ENCODE results near the gene NMNAT3.

The NMNAT3 gene

DNA sequence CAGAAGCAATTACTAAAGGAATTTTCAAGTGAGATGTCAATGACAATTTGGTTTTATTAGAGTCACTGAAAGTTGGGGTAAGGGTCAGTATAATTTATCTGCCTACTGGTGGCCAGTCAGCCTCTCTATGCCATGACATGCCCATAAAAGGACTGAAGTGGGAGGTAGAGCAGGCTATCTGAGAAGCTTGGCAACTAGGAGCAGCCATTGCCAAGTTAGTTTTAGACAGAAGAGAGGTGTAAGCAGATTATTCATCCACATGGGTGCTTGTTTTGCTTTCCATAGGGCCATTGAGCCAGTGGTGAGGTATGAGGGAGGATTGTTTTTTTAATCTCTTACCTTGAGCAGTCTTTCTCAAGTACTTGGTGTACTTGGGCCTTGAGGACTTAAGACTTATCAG is 130.1 kb downstream of the NMNAT3 start:
- H4K20me1 ChIP-seq (ENCODE audit: insufficient read depth, low read length), result no peaks in the 10 kb centered on the region
- H3K36me3 ChIP-seq (ENCODE audit: insufficient read depth, low read length), result no peaks in the 10 kb centered on the region
- no peak overlapping the region for H3K27ac ChIP-seq (ENCODE audit: low read length)
- no peak overlapping the region for H3K9ac ChIP-seq (ENCODE audit: low read depth, low read length)
- no peaks in the 10 kb centered on the region for H3K79me2 ChIP-seq (ENCODE audit: insufficient read depth, low read length)
- H3K4me1 ChIP-seq (ENCODE audit: insufficient read depth, low read length), result no peaks in the 10 kb centered on the region
- H3K4me3 ChIP-seq (ENCODE audit: low read depth in 1 of 2, low read length in 2 of 2), result no peak overlapping the region
- TF ChIP-seq EZH2 (IDR thresholded peaks at IDR 0.05; ENCODE audit: borderline replicate concordance, low read depth, low read length, severe bottlenecking), result no peak
- TF ChIP-seq, protein P1, sequence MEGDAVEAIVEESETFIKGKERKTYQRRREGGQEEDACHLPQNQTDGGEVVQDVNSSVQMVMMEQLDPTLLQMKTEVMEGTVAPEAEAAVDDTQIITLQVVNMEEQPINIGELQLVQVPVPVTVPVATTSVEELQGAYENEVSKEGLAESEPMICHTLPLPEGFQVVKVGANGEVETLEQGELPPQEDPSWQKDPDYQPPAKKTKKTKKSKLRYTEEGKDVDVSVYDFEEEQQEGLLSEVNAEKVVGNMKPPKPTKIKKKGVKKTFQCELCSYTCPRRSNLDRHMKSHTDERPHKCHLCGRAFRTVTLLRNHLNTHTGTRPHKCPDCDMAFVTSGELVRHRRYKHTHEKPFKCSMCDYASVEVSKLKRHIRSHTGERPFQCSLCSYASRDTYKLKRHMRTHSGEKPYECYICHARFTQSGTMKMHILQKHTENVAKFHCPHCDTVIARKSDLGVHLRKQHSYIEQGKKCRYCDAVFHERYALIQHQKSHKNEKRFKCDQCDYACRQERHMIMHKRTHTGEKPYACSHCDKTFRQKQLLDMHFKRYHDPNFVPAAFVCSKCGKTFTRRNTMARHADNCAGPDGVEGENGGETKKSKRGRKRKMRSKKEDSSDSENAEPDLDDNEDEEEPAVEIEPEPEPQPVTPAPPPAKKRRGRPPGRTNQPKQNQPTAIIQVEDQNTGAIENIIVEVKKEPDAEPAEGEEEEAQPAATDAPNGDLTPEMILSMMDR (IDR thresholded peaks at IDR 0.05; ENCODE audit: borderline replicate concordance, extremely low read depth, low read length, poor library complexity, severe bottlenecking), result no peak
- no peak for DNase-seq
- no peak overlapping the region for H3K4me2 ChIP-seq (ENCODE audit: insufficient read depth, low read length)
- no peak overlapping the region for H2AFZ ChIP-seq (ENCODE audit: low read depth, low read length)
- ATAC-seq (ENCODE audit: insufficient read depth, low read depth), result no peak
- H3K9me3 ChIP-seq (ENCODE audit: insufficient read depth, low read length, severe bottlenecking), result no peaks in the 10 kb centered on the region
- no peaks in the 10 kb centered on the region for H3K27me3 ChIP-seq (ENCODE audit: insufficient read depth, low read length, poor library complexity)

- TF ChIP-seq, protein P1 (IDR thresholded peaks at IDR 0.05; ENCODE audit: borderline replicate concordance, extremely low read depth, low read length, poor library complexity, severe bottlenecking), result no peak
- no peak for TF ChIP-seq EZH2 (IDR thresholded peaks at IDR 0.05; ENCODE audit: borderline replicate concordance, low read depth, low read length, severe bottlenecking)
- no peak overlapping the region for H3K4me3 ChIP-seq (ENCODE audit: low read depth in 1 of 2, low read length in 2 of 2)
Measured at GRCh38 chr3:139546772-139547171, 131.0 kb downstream of the NMNAT3 start.

GRCh38 chr3:139541532-139542288 is 136.1 kb downstream of the NMNAT3 start:
- H3K4me2 ChIP-seq (ENCODE audit: insufficient read depth, low read length), result no peak overlapping the region
- no peak for TF ChIP-seq EZH2 (IDR thresholded peaks at IDR 0.05; ENCODE audit: borderline replicate concordance, low read depth, low read length, severe bottlenecking)
- TF ChIP-seq, protein P1 (IDR thresholded peaks at IDR 0.05; ENCODE audit: borderline replicate concordance, extremely low read depth, low read length, poor library complexity, severe bottlenecking), result no peak
- no peaks in the 10 kb centered on the region for H3K79me2 ChIP-seq (ENCODE audit: insufficient read depth, low read length)
- H4K20me1 ChIP-seq (ENCODE audit: insufficient read depth, low read length), result no peaks in the 10 kb centered on the region
- H2AFZ ChIP-seq (ENCODE audit: low read depth, low read length), result no peak overlapping the region
- H3K4me3 ChIP-seq (ENCODE audit: low read depth in 1 of 2, low read length in 2 of 2), result no peak overlapping the region
- no peak overlapping the region for H3K27ac ChIP-seq (ENCODE audit: low read length)
- H3K9me3 ChIP-seq (ENCODE audit: insufficient read depth, low read length, severe bottlenecking), result no peaks in the 10 kb centered on the region
- DNase-seq (no peak), ATAC-seq (ENCODE audit: insufficient read depth, low read depth) (no peak)
- no peak overlapping the region for H3K9ac ChIP-seq (ENCODE audit: low read depth, low read length)
- H3K4me1 ChIP-seq (ENCODE audit: insufficient read depth, low read length), result no peaks in the 10 kb centered on the region
- H3K27me3 ChIP-seq (ENCODE audit: insufficient read depth, low read length, poor library complexity), result no peaks in the 10 kb centered on the region
- no peaks in the 10 kb centered on the region for H3K36me3 ChIP-seq (ENCODE audit: insufficient read depth, low read length)

More at GRCh38 chr3:139546772-139547171, 131.0 kb downstream of the NMNAT3 start:
- no peaks in the 10 kb centered on the region for H3K27me3 ChIP-seq (ENCODE audit: insufficient read depth, low read length, poor library complexity)
- ATAC-seq (ENCODE audit: insufficient read depth, low read depth) (no peak), DNase-seq (no peak)
- no peaks in the 10 kb centered on the region for H3K9me3 ChIP-seq (ENCODE audit: insufficient read depth, low read length, severe bottlenecking)
- H3K36me3 ChIP-seq (ENCODE audit: insufficient read depth, low read length), result no peaks in the 10 kb centered on the region
- H3K9ac ChIP-seq (ENCODE audit: low read depth, low read length), result no peak overlapping the region
- H2AFZ ChIP-seq (ENCODE audit: low read depth, low read length), result no peak overlapping the region
- H3K27ac ChIP-seq (ENCODE audit: low read length), result no peak overlapping the region
- H3K79me2 ChIP-seq (ENCODE audit: insufficient read depth, low read length), result no peaks in the 10 kb centered on the region
- H4K20me1 ChIP-seq (ENCODE audit: insufficient read depth, low read length), result no peaks in the 10 kb centered on the region
- H3K4me1 ChIP-seq (ENCODE audit: insufficient read depth, low read length), result no peaks in the 10 kb centered on the region
- H3K4me2 ChIP-seq (ENCODE audit: insufficient read depth, low read length), result no peak overlapping the region

Data from DND-41 (cell line).